HEK293T (cell line): ENCODE measurements around the gene RHOD.

Experiments
- ARNT ChIP-seq: fragments of 450-650 bp; IDR thresholded peaks from 2 replicates; pipeline ENCODE4 v1.6.1; 2017; ENCODE audit warnings: mild to moderate bottlenecking
- FOXA1 ChIP-seq: fragments of 450-650 bp; IDR thresholded peaks from 2 replicates; pipeline ENCODE4 v1.6.1; 2016; ENCODE audit warnings: mild to moderate bottlenecking
- FOXK2 ChIP-seq: fragments of 450-650 bp; IDR thresholded peaks from 2 replicates; pipeline ENCODE4 v1.6.1; 2016; ENCODE audit warnings: mild to moderate bottlenecking
- FOXM1 ChIP-seq: fragments of 450-650 bp; IDR thresholded peaks from 2 replicates; pipeline ENCODE4 v1.6.1; 2017; ENCODE audit warnings: mild to moderate bottlenecking, borderline replicate concordance
- L3MBTL2 ChIP-seq: fragments of 450-650 bp; conservative IDR thresholded peaks from 2 replicates; pipeline ENCODE4 v1.6.1; 2016; ENCODE audit warnings: mild to moderate bottlenecking
- NFRKB ChIP-seq: fragments of 450-650 bp; IDR thresholded peaks from 2 replicates; pipeline ENCODE4 v1.6.1; 2016; ENCODE audit warnings: mild to moderate bottlenecking, moderate library complexity
- PKNOX1 ChIP-seq: fragments of 450-650 bp; IDR thresholded peaks from 2 replicates; pipeline ENCODE4 v1.6.1; 2016
- SUZ12 ChIP-seq: fragments of 450-650 bp; IDR thresholded peaks from 2 replicates; pipeline ENCODE4 v1.6.1; 2016; ENCODE audit warnings: mild to moderate bottlenecking
- TARDBP ChIP-seq: fragments of 450-650 bp; IDR thresholded peaks from 2 replicates; pipeline ENCODE4 v1.6.1; 2016
- ZNF384 ChIP-seq: fragments of 450-650 bp; IDR thresholded peaks from 2 replicates; pipeline ENCODE4 v1.6.1; 2016

- TF ChIP-seq NFRKB, result no peak
- no peak for TF ChIP-seq PKNOX1
- TF ChIP-seq L3MBTL2, result no peak
- TF ChIP-seq SUZ12, result no peak
- no peak for TF ChIP-seq FOXM1
- no peak for TF ChIP-seq FOXA1
- TF ChIP-seq ZNF384, result no peak
- TF ChIP-seq FOXK2, result no peak
- TF ChIP-seq TARDBP, result no peak
- no peak for TF ChIP-seq ARNT
These were observed 35.7 kb upstream of the RHOD start for GRCh38 chr11:67020949-67021348.
